Measurements from ENCODE around the gene MTMR10.

DNA sequence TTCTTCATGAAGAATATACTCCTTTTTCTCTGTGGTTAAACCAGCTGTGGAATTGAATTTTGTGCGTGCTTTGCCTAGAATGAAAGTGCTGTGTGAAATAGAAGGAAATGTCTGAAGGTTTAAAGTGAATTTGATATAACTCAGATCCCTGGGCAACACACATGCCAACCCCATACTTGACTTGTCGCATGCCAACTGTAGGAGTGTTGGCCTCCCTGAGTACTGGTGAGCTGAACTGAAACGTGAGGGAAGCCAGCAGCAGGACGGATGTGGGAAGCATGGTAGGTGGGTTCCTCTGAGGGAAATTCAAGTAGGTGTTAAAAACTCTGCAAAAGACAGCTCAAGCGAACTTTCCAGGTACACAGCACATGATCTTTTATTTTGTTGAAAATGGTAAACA is 73.1 kb downstream of the MTMR10 start:
- TF ChIP-seq CTCF (IDR thresholded peaks at IDR 0.05), result no peak
- no peak for TF ChIP-seq EP300 (IDR thresholded peaks at IDR 0.05)
- no peak for TF ChIP-seq POLR2AphosphoS5 (IDR thresholded peaks at IDR 0.05)
- no peak for TF ChIP-seq POLR2A (IDR thresholded peaks at IDR 0.05)
